OCI-LY1 (cell line): ENCODE results near the gene LRP2BP.

ENCODE experiments used
- CTCF ChIP-seq: fragments of 200-600 bp; sonication (generic), shearing (Covaris generic); IDR thresholded peaks from 2 replicates; pipeline ENCODE4 v1.5.1; 2017; ENCODE audit warnings: mild to moderate bottlenecking, antibody characterized with exemption, low read length, moderate library complexity, mixed read lengths
- EZH2 ChIP-seq: fragments of 200-600 bp; sonication (generic), shearing (Covaris generic); IDR thresholded peaks from 2 replicates; pipeline ENCODE4 v1.8.0; 2017; ENCODE audit warnings: borderline replicate concordance, mixed run types, mild to moderate bottlenecking, antibody characterized with exemption, low read length, moderate library complexity, mixed read lengths

- no peak for TF ChIP-seq CTCF
- TF ChIP-seq EZH2 = no peak
Measured at GRCh38 chr4:185370268-185370949, 25.3 kb downstream of the LRP2BP start.
